ENCODE results near the gene HOGA1.

HOGA1 gene

DNA sequence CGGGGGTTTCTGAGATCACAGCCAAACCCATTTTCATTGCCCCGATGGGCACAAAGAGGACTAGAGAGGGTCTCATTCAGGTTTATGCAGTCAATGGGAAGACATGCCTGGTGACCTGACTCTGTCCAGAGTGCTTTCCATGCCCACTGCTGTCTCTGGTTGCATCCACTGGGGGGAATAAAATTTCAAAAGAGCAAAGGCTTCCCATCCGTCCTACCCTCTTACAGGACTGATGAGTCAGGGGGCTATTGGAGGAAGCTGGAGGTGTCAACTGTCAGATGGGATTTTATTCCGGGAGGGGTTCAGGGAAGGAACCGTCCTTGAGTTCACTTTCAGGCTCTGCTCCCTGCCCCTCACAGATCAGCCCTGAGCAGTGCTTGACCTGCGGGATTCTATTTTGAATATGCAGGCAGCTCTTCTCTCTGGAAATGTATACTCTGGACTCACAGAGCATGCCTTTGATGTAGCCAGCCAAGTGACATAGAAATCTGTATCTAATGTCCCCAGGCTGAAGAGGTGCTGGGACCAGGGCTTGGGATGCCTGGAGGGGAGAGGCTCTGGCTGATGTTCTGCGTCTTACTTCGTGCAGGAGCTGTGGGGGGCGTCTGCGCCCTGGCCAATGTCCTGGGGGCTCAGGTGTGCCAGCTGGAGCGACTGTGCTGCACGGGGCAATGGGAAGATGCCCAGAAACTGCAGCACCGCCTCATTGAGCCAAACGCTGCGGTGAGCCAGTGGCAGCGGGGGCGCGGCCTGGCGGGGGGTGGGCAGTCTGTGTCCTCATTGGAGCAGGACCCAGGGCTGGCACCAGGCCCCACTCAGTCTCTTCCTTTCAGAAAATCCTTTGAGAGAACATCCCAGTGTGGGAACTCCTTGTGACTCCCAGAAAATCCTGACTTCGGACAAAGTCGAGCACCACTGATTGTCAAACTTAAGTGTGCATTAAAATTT is 17.4 kb downstream of the HOGA1 start:
- H3K27ac ChIP-seq, result no peak overlapping the region
- CTCF ChIA-PET, result interaction anchor here (1.6 kb wide), 1 partner anchor 30 kb away, joined by 4 read pairs; no protein-coding TSS in a partner anchor
- TF ChIP-seq, protein P1, sequence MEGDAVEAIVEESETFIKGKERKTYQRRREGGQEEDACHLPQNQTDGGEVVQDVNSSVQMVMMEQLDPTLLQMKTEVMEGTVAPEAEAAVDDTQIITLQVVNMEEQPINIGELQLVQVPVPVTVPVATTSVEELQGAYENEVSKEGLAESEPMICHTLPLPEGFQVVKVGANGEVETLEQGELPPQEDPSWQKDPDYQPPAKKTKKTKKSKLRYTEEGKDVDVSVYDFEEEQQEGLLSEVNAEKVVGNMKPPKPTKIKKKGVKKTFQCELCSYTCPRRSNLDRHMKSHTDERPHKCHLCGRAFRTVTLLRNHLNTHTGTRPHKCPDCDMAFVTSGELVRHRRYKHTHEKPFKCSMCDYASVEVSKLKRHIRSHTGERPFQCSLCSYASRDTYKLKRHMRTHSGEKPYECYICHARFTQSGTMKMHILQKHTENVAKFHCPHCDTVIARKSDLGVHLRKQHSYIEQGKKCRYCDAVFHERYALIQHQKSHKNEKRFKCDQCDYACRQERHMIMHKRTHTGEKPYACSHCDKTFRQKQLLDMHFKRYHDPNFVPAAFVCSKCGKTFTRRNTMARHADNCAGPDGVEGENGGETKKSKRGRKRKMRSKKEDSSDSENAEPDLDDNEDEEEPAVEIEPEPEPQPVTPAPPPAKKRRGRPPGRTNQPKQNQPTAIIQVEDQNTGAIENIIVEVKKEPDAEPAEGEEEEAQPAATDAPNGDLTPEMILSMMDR (conservative IDR thresholded peaks at IDR 0.05; ENCODE audit: low read depth), result no peak
- POLR2A ChIA-PET (ENCODE audit: low non-redundant PET), result no interaction called here
- DNase-seq (ENCODE audit: low spot score), result no peak

DNA sequence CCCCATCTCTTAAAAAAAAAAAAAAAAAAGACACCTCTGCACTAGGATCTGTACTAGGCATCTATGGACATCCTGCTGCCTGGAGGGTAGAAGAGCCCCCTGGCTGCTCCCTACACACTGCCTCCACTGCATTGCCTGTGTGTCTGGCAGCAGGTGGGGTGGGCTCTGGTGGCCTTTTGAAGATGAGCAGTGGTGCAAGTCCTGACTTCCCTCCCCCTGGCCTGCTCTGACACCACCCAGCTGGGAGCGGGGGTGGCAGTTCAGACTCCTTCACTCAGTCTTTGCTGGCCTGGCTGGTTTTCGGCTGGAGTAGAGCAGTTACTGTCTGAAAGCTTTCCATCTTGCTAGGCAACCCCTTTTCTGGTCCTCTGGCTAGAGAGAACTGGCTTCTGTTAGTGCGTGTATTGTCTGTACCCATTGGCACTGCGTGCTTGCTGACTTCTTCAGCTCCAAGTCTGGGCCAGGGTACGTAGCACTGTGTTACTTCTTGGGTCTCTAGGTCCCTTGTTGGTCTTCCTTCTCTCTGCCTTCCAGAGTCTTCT is 23.0 kb downstream of the HOGA1 start:
- DNase-seq (ENCODE audit: low spot score), result no peak
- CTCF ChIA-PET, result interaction anchor here (1.2 to 1.3 kb wide), 2 partner anchors 35 to 55 kb away, joined by 3 read pairs; no protein-coding TSS in a partner anchor
- POLR2A ChIA-PET (ENCODE audit: low non-redundant PET), result no interaction called here
- H3K27ac ChIP-seq, result no peak overlapping the region
- TF ChIP-seq, protein P1 (conservative IDR thresholded peaks at IDR 0.05; ENCODE audit: low read depth), result no peak

DNA sequence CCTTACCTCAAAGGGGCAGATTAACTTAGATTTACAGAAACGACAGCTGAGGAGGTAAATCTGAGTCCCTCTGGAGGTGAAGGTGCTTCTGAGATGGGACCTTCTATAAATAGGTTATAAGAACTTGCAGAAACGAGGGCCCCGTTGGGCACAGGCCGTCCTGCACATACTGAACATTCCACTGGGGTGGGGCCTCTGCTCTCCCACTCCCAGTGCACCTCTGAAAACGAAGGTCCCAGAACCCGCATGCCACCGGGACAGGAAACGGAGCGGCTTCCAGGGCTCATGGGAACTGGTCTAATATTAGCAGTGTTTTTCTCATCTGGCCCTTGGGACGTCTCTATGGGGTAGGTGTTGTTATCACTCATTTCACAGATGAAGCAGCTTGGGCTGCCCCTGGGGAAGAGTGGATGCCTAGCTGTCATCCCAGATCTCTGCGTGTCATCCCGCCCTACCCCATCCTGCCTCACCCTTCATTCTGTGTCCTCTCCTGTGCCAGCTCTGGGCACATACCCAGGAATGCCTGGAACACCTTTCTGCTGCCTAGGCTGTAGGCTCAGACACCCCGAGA is 24.9 kb downstream of the HOGA1 start:
- TF ChIP-seq, protein P1 (conservative IDR thresholded peaks at IDR 0.05; ENCODE audit: low read depth), result no peak
- H3K27ac ChIP-seq, result peak overlapping the region; percentile 74
- peak; percentile 34 for DNase-seq (ENCODE audit: low spot score)
- CTCF ChIA-PET, result interaction anchor here (0.6 to 1.1 kb wide), 3 partner anchors 36 to 68 kb away, joined by 3 to 7 read pairs (median 6); partner anchors contain the start of gene ANKRD2
- POLR2A ChIA-PET (ENCODE audit: low non-redundant PET), result no interaction called here

DNA sequence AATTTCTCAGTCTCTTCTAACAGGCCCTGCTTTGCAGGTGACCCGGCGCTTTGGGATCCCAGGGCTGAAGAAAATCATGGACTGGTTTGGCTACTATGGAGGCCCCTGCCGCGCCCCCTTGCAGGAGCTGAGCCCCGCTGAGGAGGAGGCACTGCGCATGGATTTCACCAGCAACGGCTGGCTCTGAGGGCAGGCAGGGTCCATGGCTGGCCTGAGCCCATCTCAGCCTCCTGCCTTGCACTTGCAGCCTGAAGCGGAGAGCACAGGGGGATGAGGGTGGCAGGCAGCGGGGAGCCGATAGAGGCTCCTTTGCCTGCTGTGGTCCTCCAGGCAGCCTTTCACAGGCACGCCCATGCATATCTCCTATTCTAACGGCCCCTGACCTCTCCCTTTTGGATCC is 27.3 kb downstream of the HOGA1 start:
- TF ChIP-seq, protein P1 (conservative IDR thresholded peaks at IDR 0.05; ENCODE audit: low read depth), result no peak
- DNase-seq (ENCODE audit: low spot score), result no peak
- H3K27ac ChIP-seq, result peak overlapping the region; percentile 48
- ChIA-PET POLR2A (ENCODE audit: low non-redundant PET) (no interaction called here), CTCF (interaction anchor here (0.6 to 2.1 kb wide), 9 partner anchors 12 to 152 kb away, joined by 3 to 35 read pairs (median 6); partner anchors contain the start of gene ANKRD2)

DNA sequence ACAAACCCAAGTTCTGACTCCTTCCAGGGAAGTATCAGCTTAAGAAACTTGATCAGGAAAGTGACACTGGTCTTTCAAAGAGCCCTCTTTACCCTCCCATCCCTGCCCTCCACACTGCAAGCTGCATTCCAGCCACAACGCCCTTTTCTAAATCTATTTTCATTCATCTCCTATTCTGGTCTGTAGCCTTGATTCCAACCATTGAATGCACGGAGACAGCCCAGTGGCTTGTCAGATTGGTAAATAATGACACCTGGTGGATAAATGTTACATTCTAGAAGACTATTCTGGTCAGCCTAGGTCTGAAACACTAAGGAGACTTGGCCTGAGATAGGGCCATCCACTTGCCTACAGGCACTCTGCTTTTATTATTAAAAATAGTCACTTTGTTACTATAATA is 28.2 kb downstream of the HOGA1 start:
- DNase-seq (ENCODE audit: low spot score), result peak; percentile 87
- POLR2A ChIA-PET (ENCODE audit: low non-redundant PET), result interaction anchor here (1.0 kb wide), 1 partner anchor 114 kb away, joined by 3 read pairs; the partner anchor contains the start of gene UBTD1
- CTCF ChIA-PET, result interaction anchor here (0.6 to 2.1 kb wide), 19 partner anchors 11 to 414 kb away, joined by 3 to 35 read pairs (median 3); partner anchors contain the start of genes ANKRD2, C10orf62 and UBTD1
- H3K27ac ChIP-seq, result peak overlapping the region; percentile 48
- TF ChIP-seq, protein P1 (conservative IDR thresholded peaks at IDR 0.05; ENCODE audit: low read depth), result peak; percentile 57

DNA sequence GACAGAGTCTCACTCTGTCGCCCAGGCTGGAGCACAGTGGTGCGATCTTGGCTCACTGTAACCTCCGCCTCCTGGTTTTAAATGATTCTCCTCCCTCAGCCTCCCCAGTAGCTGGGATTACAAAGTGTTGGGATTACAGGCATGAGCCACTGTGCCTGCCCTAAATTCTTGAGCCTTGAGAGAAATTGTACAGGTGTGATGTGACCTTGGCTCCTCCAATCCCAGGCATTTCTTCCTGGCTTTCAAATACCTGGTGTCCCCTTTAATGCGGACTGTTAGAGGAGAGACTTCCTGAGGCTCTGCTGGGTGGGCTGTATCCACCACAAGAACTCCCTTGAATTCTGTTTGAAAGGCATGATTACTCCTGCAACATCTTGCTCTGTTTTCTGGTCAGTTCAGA is 34.1 kb downstream of the HOGA1 start:
- ChIA-PET POLR2A (ENCODE audit: low non-redundant PET) (no interaction called here), CTCF (interaction anchor here (0.6 to 0.7 kb wide), 3 partner anchors 77 to 187 kb away, joined by 3 read pairs; no protein-coding TSS in a partner anchor)
- TF ChIP-seq, protein P1 (conservative IDR thresholded peaks at IDR 0.05; ENCODE audit: low read depth), result no peak
- no peak overlapping the region for H3K27ac ChIP-seq
- no peak for DNase-seq (ENCODE audit: low spot score)

All from RWPE1 (cell line).